GM23248 (cell line): ENCODE data around the gene TUG1.

Source experiments
- EZH2 ChIP-seq: fragments of 200-600 bp; sonication (generic); IDR thresholded peaks from 2 replicates; pipeline ENCODE4 v1.6.1; 2018; ENCODE audit warnings: antibody characterized with exemption, mild to moderate bottlenecking; ENCODE audit not compliant: insufficient read depth, poor library complexity, severe bottlenecking
- EZH2phosphoT487 ChIP-seq: fragments of 200-600 bp; sonication (generic); IDR thresholded peaks from 2 replicates; pipeline ENCODE4 v1.6.1; 2018; ENCODE audit warnings: antibody characterized with exemption, moderate library complexity, mild to moderate bottlenecking, low read depth; ENCODE audit not compliant: insufficient read depth

- no peak for TF ChIP-seq EZH2
- no peak for TF ChIP-seq EZH2phosphoT487
Measured at GRCh38 chr22:31020334-31020733, 51.3 kb downstream of the TUG1 start.
